Neural cell (in vitro differentiated cells): ENCODE measurements around the gene SH3BP4. TPM values are rescaled to one million over a fixed set of nuclear protein-coding genes. Genes with fewer than 3 reads are reported as not detected.

Source experiments
- H2AFZ ChIP-seq: fragments of 200-600, 300-800 bp; sonication (generic), shearing (Covaris generic); 2 replicates; pipeline ENCODE4 v1.6.0; 2014; ENCODE audit warnings: low read depth, mild to moderate bottlenecking, antibody characterized with exemption, low read length, moderate library complexity
- H3F3A ChIP-seq: fragments of 200-600 bp; shearing (Covaris generic); 2 replicates; pipeline ENCODE4 v1.6.1; 2016; ENCODE audit warnings: mild to moderate bottlenecking, moderate library complexity, mixed read lengths, antibody characterized with exemption, low read length; ENCODE audit not compliant: insufficient read depth, poor library complexity, severe bottlenecking
- H3K27ac ChIP-seq: fragments of 200-600, 300-800 bp; sonication (generic), shearing (Covaris generic); 2 replicates; pipeline ENCODE4 v1.5.1; 2014; ENCODE audit warnings: mild to moderate bottlenecking, low read length, moderate library complexity
- H3K27me3 ChIP-seq: fragments of 300-800, 200-600 bp; sonication (generic), shearing (Covaris generic); 2 replicates; pipeline ENCODE4 v1.6.0; 2014; ENCODE audit warnings: mild to moderate bottlenecking, low read depth, low read length, moderate library complexity; ENCODE audit not compliant: insufficient read depth
- H3K36me3 ChIP-seq: fragments of 300-800, 200-600 bp; sonication (generic), shearing (Covaris generic); 2 replicates; pipeline ENCODE4 v1.5.1; 2014; ENCODE audit warnings: mild to moderate bottlenecking, antibody characterized with exemption, low read length, moderate library complexity; ENCODE audit not compliant: insufficient read depth
- H3K4me2 ChIP-seq: fragments of 300-800, 200-600 bp; sonication (generic), shearing (Covaris generic); 2 replicates; pipeline ENCODE4 v1.6.0; 2014; ENCODE audit warnings: mild to moderate bottlenecking, low read length
- H3K4me3 ChIP-seq: fragments of 300-800, 200-600 bp; sonication (generic), shearing (Covaris generic); 2 replicates; pipeline ENCODE4 v1.5.1; 2014; ENCODE audit warnings: mild to moderate bottlenecking, low read length, moderate library complexity
- H3K79me2 ChIP-seq: fragments of 200-600 bp; shearing (Covaris generic); replicated peaks from 2 replicates; pipeline ENCODE4 v1.6.0; 2014; ENCODE audit warnings: mild to moderate bottlenecking, low read length, moderate library complexity; ENCODE audit not compliant: insufficient read depth
- H3K9ac ChIP-seq: fragments of 300-800, 200-600 bp; sonication (generic), shearing (Covaris generic); 2 replicates; pipeline ENCODE4 v1.6.1; 2016; ENCODE audit warnings: mild to moderate bottlenecking, low read length, mixed read lengths
- H3K9me2 ChIP-seq: fragments of 200-600 bp; shearing (Covaris generic); 2 replicates; pipeline ENCODE4 v1.6.1; 2016; ENCODE audit warnings: mild to moderate bottlenecking, low read length, mixed read lengths; ENCODE audit not compliant: insufficient read depth
- H3K9me3 ChIP-seq: fragments of 200-600, 300-800 bp; sonication (generic), shearing (Covaris generic); 2 replicates; pipeline ENCODE4 v1.6.1; 2016; ENCODE audit warnings: mild to moderate bottlenecking, mixed run types, low read length, moderate library complexity, mixed read lengths
- H4K20me1 ChIP-seq: fragments of 200-600 bp; shearing (Covaris generic); 2 replicates; pipeline ENCODE4 v1.6.1; 2016; ENCODE audit warnings: mild to moderate bottlenecking, mixed run types; ENCODE audit not compliant: insufficient read depth
- EP300 ChIP-seq: fragments of 450-650 bp; conservative IDR thresholded peaks from 2 replicates; pipeline ENCODE4 v1.6.1; 2014; ENCODE audit warnings: antibody characterized with exemption, mild to moderate bottlenecking, moderate library complexity; ENCODE audit not compliant: poor library complexity, severe bottlenecking
- EZH2 ChIP-seq: fragments of 200-600, 300-800 bp; shearing (Covaris generic), sonication (generic); IDR thresholded peaks from 2 replicates; pipeline ENCODE4 v1.6.1; 2014; ENCODE audit warnings: antibody characterized with exemption, low read length, borderline replicate concordance, mild to moderate bottlenecking; ENCODE audit not compliant: insufficient read depth, poor library complexity, severe bottlenecking
- MXI1 ChIP-seq: fragments of 450-650 bp; conservative IDR thresholded peaks from 2 replicates; pipeline ENCODE4 v1.6.1; 2014; ENCODE audit warnings: antibody characterized with exemption, mild to moderate bottlenecking; ENCODE audit not compliant: poor library complexity, severe bottlenecking
- POLR2AphosphoS5 ChIP-seq: IDR thresholded peaks from 2 replicates; pipeline ENCODE4 v1.6.1; 2012
- RAD21 ChIP-seq: fragments of 450-650 bp; conservative IDR thresholded peaks from 2 replicates; pipeline ENCODE4 v1.6.1; 2014; ENCODE audit warnings: antibody characterized with exemption, mild to moderate bottlenecking, moderate library complexity
- SMC3 ChIP-seq: fragments of 450-650 bp; conservative IDR thresholded peaks from 2 replicates; pipeline ENCODE4 v1.6.1; 2014; ENCODE audit warnings: antibody characterized with exemption, mild to moderate bottlenecking, moderate library complexity; ENCODE audit not compliant: poor library complexity
- TAF1 ChIP-seq: IDR thresholded peaks from 2 replicates; pipeline ENCODE4 v1.6.1; 2012; ENCODE audit warnings: low read depth
- polyA plus RNA-seq: library from polyadenylated mRNA; depleted of rRNA; stranded (reverse); fragments of >200 nt; gene quantifications from 2 replicates; pipeline ENCODE4 v1.2.3, GENCODE V29; 2014
- TF ChIP-seq, protein P1 (sequence below): IDR thresholded peaks from 2 replicates; pipeline ENCODE4 v1.6.1; 2012; ENCODE audit warnings: borderline replicate concordance
- TF ChIP-seq, protein P2 (sequence below): fragments of 450-650 bp; IDR thresholded peaks from 2 replicates; pipeline ENCODE4 v1.5.1; 2014; ENCODE audit warnings: antibody characterized with exemption, mild to moderate bottlenecking, moderate library complexity; ENCODE audit not compliant: poor library complexity, severe bottlenecking

The SH3BP4 gene
- polyA plus RNA-seq, 1 donor from 2014 or later = 3.3 TPM

DNA sequence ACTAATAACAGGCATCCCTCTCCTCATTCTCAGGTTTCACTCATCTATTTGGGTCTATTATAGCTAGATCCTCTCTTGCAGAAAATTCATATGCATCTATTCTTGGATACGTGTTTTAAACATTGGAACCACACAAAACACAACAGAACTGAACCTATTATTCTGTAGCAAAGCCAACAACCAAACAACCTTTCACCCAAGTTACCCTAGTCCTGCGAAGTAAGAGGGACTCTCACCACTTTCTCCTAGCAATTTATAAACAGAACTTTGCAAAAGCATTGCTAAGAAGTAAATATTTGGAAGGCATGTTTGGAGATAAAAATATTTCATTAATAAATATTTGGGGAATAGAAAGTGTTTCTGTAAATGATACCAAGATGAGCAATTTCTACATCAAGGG is 20.4 kb upstream of the SH3BP4 start:
- Histone ChIP-seq H3K79me2 (no peaks in the 10 kb centered on the region), H4K20me1 (no peaks in the 10 kb centered on the region), H3K9ac (no peak overlapping the region), H3K36me3 (no peaks in the 10 kb centered on the region), H3K27me3 (no peaks in the 10 kb centered on the region), H3K9me3 (no peaks in the 10 kb centered on the region), H3K4me3 (no peak overlapping the region), H2AFZ (no peak overlapping the region), H3K27ac (no peak overlapping the region), H3K9me2 (no peaks in the 10 kb centered on the region), H3F3A (no peaks in the 10 kb centered on the region), H3K4me2 (no peak overlapping the region)
- TF ChIP-seq EP300 (no peak), TAF1 (no peak), RAD21 (no peak), MXI1 (no peak), SMC3 (no peak), EZH2 (no peak), POLR2AphosphoS5 (no peak)
- TF ChIP-seq, protein P1, sequence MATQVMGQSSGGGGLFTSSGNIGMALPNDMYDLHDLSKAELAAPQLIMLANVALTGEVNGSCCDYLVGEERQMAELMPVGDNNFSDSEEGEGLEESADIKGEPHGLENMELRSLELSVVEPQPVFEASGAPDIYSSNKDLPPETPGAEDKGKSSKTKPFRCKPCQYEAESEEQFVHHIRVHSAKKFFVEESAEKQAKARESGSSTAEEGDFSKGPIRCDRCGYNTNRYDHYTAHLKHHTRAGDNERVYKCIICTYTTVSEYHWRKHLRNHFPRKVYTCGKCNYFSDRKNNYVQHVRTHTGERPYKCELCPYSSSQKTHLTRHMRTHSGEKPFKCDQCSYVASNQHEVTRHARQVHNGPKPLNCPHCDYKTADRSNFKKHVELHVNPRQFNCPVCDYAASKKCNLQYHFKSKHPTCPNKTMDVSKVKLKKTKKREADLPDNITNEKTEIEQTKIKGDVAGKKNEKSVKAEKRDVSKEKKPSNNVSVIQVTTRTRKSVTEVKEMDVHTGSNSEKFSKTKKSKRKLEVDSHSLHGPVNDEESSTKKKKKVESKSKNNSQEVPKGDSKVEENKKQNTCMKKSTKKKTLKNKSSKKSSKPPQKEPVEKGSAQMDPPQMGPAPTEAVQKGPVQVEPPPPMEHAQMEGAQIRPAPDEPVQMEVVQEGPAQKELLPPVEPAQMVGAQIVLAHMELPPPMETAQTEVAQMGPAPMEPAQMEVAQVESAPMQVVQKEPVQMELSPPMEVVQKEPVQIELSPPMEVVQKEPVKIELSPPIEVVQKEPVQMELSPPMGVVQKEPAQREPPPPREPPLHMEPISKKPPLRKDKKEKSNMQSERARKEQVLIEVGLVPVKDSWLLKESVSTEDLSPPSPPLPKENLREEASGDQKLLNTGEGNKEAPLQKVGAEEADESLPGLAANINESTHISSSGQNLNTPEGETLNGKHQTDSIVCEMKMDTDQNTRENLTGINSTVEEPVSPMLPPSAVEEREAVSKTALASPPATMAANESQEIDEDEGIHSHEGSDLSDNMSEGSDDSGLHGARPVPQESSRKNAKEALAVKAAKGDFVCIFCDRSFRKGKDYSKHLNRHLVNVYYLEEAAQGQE = no peak
- TF ChIP-seq, protein P2, sequence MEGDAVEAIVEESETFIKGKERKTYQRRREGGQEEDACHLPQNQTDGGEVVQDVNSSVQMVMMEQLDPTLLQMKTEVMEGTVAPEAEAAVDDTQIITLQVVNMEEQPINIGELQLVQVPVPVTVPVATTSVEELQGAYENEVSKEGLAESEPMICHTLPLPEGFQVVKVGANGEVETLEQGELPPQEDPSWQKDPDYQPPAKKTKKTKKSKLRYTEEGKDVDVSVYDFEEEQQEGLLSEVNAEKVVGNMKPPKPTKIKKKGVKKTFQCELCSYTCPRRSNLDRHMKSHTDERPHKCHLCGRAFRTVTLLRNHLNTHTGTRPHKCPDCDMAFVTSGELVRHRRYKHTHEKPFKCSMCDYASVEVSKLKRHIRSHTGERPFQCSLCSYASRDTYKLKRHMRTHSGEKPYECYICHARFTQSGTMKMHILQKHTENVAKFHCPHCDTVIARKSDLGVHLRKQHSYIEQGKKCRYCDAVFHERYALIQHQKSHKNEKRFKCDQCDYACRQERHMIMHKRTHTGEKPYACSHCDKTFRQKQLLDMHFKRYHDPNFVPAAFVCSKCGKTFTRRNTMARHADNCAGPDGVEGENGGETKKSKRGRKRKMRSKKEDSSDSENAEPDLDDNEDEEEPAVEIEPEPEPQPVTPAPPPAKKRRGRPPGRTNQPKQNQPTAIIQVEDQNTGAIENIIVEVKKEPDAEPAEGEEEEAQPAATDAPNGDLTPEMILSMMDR = no peak

DNA sequence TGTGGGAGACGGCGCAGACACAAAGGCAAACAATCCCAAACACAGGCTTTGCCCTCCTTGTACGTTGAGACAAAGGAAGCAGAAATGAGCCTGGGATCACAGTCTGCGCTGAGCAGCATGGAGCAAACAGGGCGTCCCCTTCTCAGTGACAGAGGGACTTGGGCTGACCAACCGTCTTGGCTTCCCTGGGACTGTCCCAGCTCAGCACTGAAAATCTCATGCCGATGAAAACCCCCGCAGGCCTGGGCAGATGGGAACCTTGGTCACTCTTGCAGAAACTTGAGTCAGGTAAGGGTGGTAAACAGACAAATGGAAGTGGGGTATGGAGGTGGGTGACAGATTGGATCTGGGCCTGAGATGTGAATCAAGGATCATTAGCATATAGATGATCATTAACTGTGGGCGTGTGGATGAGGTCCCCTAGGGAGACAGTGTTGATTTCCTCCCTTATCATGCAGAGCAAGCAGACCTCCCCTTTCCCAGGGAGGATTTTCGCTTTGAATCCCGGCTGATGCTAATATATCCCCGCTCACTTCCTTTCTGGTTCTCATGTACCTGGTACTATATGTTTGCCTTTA is 19.1 kb upstream of the SH3BP4 start:
- Histone ChIP-seq H3K27ac (no peak overlapping the region), H3K9me2 (no peaks in the 10 kb centered on the region), H2AFZ (no peak overlapping the region), H3K79me2 (no peaks in the 10 kb centered on the region), H3K9ac (no peak overlapping the region), H3F3A (no peaks in the 10 kb centered on the region), H3K36me3 (no peaks in the 10 kb centered on the region), H3K27me3 (no peaks in the 10 kb centered on the region), H3K4me3 (no peak overlapping the region), H4K20me1 (no peaks in the 10 kb centered on the region), H3K9me3 (no peaks in the 10 kb centered on the region), H3K4me2 (no peak overlapping the region)
- TF ChIP-seq, protein P1 = no peak
- no peak for TF ChIP-seq POLR2AphosphoS5
- TF ChIP-seq, protein P2 = no peak
- no peak for TF ChIP-seq SMC3
- no peak for TF ChIP-seq RAD21
- TF ChIP-seq EP300 = no peak
- no peak for TF ChIP-seq EZH2
- no peak for TF ChIP-seq MXI1
- TF ChIP-seq TAF1 = no peak
